ENCODE results near the gene RRP12. TPM values are rescaled to one million over a fixed set of nuclear protein-coding genes. Genes with fewer than 3 reads are reported as not detected.
A peak's percentile ranks its signal among the peaks of the same experiment; 100 is the strongest.
"Not testable (repeated sequence)": the region's sequence is repeated elsewhere in the genome, so short reads cannot be mapped to it uniquely, and the experiment has no call there.

RRP12 gene
- total RNA-seq: 10 to 100 TPM; 41.4 to 43.1 TPM

GRCh38 chr10:97400665-97401454 is at the start of gene RRP12:
Gene RRP12, minus strand, starts transcription at chr10:97401340. Its CDS starts 109 bp downstream, at chr10:97401231.
- ATAC-seq: peak; percentile 99
- DNase-seq (ENCODE audit: low spot score in 2 of 2): peak; percentile 79 to 83
- H3K27ac Mint-ChIP-seq: peak within 1 kb of the TSS; percentile 96 to 98
- peaks cover 5 to 10% of the 10 kb centered on the region in 2 donors for H3K36me3 Mint-ChIP-seq
- no peaks in the 10 kb centered on the region for H3K9me3 Mint-ChIP-seq

GRCh38 chr10:97450828-97451227 is 49.7 kb upstream of the RRP12 start:
- H3K36me3 Mint-ChIP-seq: peaks cover 10 to 35% of the 10 kb centered on the region in 2 donors

GRCh38 chr10:97445722-97446639 is 44.8 kb upstream of the RRP12 start, which contains the start of the genes EXOSC1 and ZDHHC16:
Gene EXOSC1, minus strand, starts transcription at chr10:97446006. Its CDS starts 21 bp downstream, at chr10:97445985.
Gene ZDHHC16, plus strand, starts transcription at chr10:97446175. Its CDS starts 5,501 bp downstream, at chr10:97451676.
- H3K27ac Mint-ChIP-seq: peak within 1 kb of the TSS; percentile 91 to 96
- no peaks in the 10 kb centered on the region for H3K9me3 Mint-ChIP-seq
- H3K36me3 Mint-ChIP-seq: peaks cover 29 to 35% of the 10 kb centered on the region in 2 donors
- ATAC-seq: peak; percentile 93 to 95
- peak; percentile 87 to 94 for DNase-seq (ENCODE audit: low spot score in 2 of 2)

More at GRCh38 chr10:97450828-97451227, 49.7 kb upstream of the RRP12 start:
- no peak for DNase-seq (ENCODE audit: low spot score in 2 of 2)
- ATAC-seq: no peak
- H3K27ac Mint-ChIP-seq: no peak overlapping the region
- H3K9me3 Mint-ChIP-seq: no peaks in the 10 kb centered on the region

GRCh38 chr10:97445357-97445721 is 44.2 kb upstream of the RRP12 start:
- H3K27ac Mint-ChIP-seq: peak overlapping the region; percentile 91 to 96
- no peak for DNase-seq (ENCODE audit: low spot score in 2 of 2)
- peak in 1 of 2 donors; percentile 1 for ATAC-seq
- peaks cover 29 to 32% of the 10 kb centered on the region in 2 donors for H3K36me3 Mint-ChIP-seq
- no peaks in the 10 kb centered on the region for H3K9me3 Mint-ChIP-seq

GRCh38 chr10:97444212-97444611 is 43.1 kb upstream of the RRP12 start:
- no peak for DNase-seq (ENCODE audit: low spot score in 2 of 2)
- Mint-ChIP-seq H3K27ac (peak overlapping the region; percentile 0 to 96), H3K9me3 (no peaks in the 10 kb centered on the region), H3K36me3 (peaks cover 26 to 32% of the 10 kb centered on the region in 2 donors)
- ATAC-seq: peak; percentile 17 to 41

GRCh38 chr10:97442277-97442676 is 41.1 kb upstream of the RRP12 start:
- peaks cover 17 to 32% of the 10 kb centered on the region in 2 donors for H3K36me3 Mint-ChIP-seq
- DNase-seq (ENCODE audit: low spot score in 2 of 2) (no peak), ATAC-seq (no peak)
- H3K27ac Mint-ChIP-seq: no peak overlapping the region
- H3K9me3 Mint-ChIP-seq: no peaks in the 10 kb centered on the region

- DNase-seq (ENCODE audit: low spot score in 2 of 2) (no peak), ATAC-seq (no peak)
- peaks cover 13 to 20% of the 10 kb centered on the region in 2 donors for H3K36me3 Mint-ChIP-seq
- no peaks in the 10 kb centered on the region for H3K9me3 Mint-ChIP-seq
- peak overlapping the region; percentile 2 to 54 for H3K27ac Mint-ChIP-seq
These were observed 34.1 kb upstream of the RRP12 start for GRCh38 chr10:97435211-97435610.

GRCh38 chr10:97434557-97434956 is 33.4 kb upstream of the RRP12 start:
- H3K9me3 Mint-ChIP-seq: no peaks in the 10 kb centered on the region
- H3K27ac Mint-ChIP-seq: peak overlapping the region; percentile 29 to 54
- DNase-seq (ENCODE audit: low spot score in 2 of 2) (no peak), ATAC-seq (peak; percentile 27 to 56)
- H3K36me3 Mint-ChIP-seq: peaks cover 13 to 26% of the 10 kb centered on the region in 2 donors

GRCh38 chr10:97434055-97434454 is 32.9 kb upstream of the RRP12 start:
- H3K27ac Mint-ChIP-seq: peak overlapping the region; percentile 54 to 89
- no peaks in the 10 kb centered on the region for H3K9me3 Mint-ChIP-seq
- no peak for ATAC-seq
- peaks cover 13 to 31% of the 10 kb centered on the region in 2 donors for H3K36me3 Mint-ChIP-seq
- DNase-seq (ENCODE audit: low spot score in 2 of 2): no peak

GRCh38 chr10:97428572-97428981 is 27.4 kb upstream of the RRP12 start:
- DNase-seq (ENCODE audit: low spot score in 2 of 2): no peak
- H3K36me3 Mint-ChIP-seq: peaks cover 45 to 65% of the 10 kb centered on the region in 2 donors
- peak overlapping the region; percentile 96 to 99 for H3K27ac Mint-ChIP-seq
- peak in 1 of 2 donors; percentile 3 for ATAC-seq
- H3K9me3 Mint-ChIP-seq: no peaks in the 10 kb centered on the region

GRCh38 chr10:97427571-97428179 is 26.5 kb upstream of the RRP12 start:
- H3K36me3 Mint-ChIP-seq: peaks cover 45 to 65% of the 10 kb centered on the region in 2 donors
- H3K27ac Mint-ChIP-seq: peak overlapping the region; percentile 96 to 99
- no peaks in the 10 kb centered on the region for H3K9me3 Mint-ChIP-seq
- DNase-seq (ENCODE audit: low spot score in 2 of 2): no peak
- peak; percentile 41 to 50 for ATAC-seq

- Mint-ChIP-seq H3K36me3 (peaks cover 45 to 63% of the 10 kb centered on the region in 2 donors), H3K27ac (peak overlapping the region; percentile 96 to 99), H3K9me3 (no peaks in the 10 kb centered on the region)
- no peak for DNase-seq (ENCODE audit: low spot score in 2 of 2)
- no peak for ATAC-seq
These were observed 25.8 kb upstream of the RRP12 start for GRCh38 chr10:97426776-97427570.

GRCh38 chr10:97425964-97426775 is 25.0 kb upstream of the RRP12 start, which contains the start of gene PGAM1:
Gene PGAM1, plus strand, starts transcription at chr10:97426191. Its CDS starts 117 bp downstream, at chr10:97426308.
- H3K36me3 Mint-ChIP-seq: peaks cover 40 to 58% of the 10 kb centered on the region in 2 donors
- ATAC-seq (peak; percentile 76 to 78), DNase-seq (ENCODE audit: low spot score in 2 of 2) (peak; percentile 97 to 99)
- no peaks in the 10 kb centered on the region for H3K9me3 Mint-ChIP-seq
- peak within 1 kb of the TSS; percentile 96 to 99 for H3K27ac Mint-ChIP-seq

- peaks cover 32 to 46% of the 10 kb centered on the region in 2 donors for H3K36me3 Mint-ChIP-seq
- peak overlapping the region; percentile 96 for H3K27ac Mint-ChIP-seq
- not testable (repeated sequence) for DNase-seq (ENCODE audit: low spot score in 2 of 2); H3K9me3 Mint-ChIP-seq; ATAC-seq
These were observed 22.6 kb upstream of the RRP12 start for GRCh38 chr10:97423757-97424098.

GRCh38 chr10:97416565-97416964 is 15.4 kb upstream of the RRP12 start:
- Mint-ChIP-seq H3K27ac (peak overlapping the region; percentile 80 to 100), H3K36me3 (peaks cover 7 to 15% of the 10 kb centered on the region in 2 donors), H3K9me3 (peaks cover 0 to 4% of the 10 kb centered on the region in 2 donors)
- ATAC-seq (no peak), DNase-seq (ENCODE audit: low spot score in 2 of 2) (no peak)
